OCI-M1 (cell line): ENCODE results near the gene DLGAP1.
"Not testable (repeated sequence)": the region's sequence is repeated elsewhere in the genome, so short reads cannot be mapped to it uniquely, and the experiment has no call there.

ENCODE experiments used
- DNase-seq: peaks from one replicate; lab custom pipeline; 2025; lab: John Stamatoyannopoulos, UW

The DLGAP1 gene

GRCh38 chr18:4385876-4386275 lies 69.2 kb downstream of the DLGAP1 start:
- DNase-seq, result no peak

- no peak for DNase-seq
These were observed 70.2 kb downstream of the DLGAP1 start for GRCh38 chr18:4384932-4385331.

GRCh38 chr18:4374564-4374963 lies 80.5 kb downstream of the DLGAP1 start:
- DNase-seq, result no peak

- DNase-seq, result no peak
These were observed 85.4 kb downstream of the DLGAP1 start for GRCh38 chr18:4369705-4370104.

- DNase-seq, result peak; percentile 3
These were observed 94.8 kb downstream of the DLGAP1 start for GRCh38 chr18:4360221-4360715.

- no peak for DNase-seq
These were observed 96.5 kb downstream of the DLGAP1 start for GRCh38 chr18:4358618-4359017.

- DNase-seq, result no peak
These were observed 97.5 kb downstream of the DLGAP1 start for GRCh38 chr18:4357579-4357978.

GRCh38 chr18:4356929-4357328 lies 98.2 kb downstream of the DLGAP1 start:
- DNase-seq, result no peak

- DNase-seq, result no peak
These were observed 101.2 kb downstream of the DLGAP1 start for GRCh38 chr18:4353853-4354418.

- DNase-seq, result no peak
These were observed 102.2 kb downstream of the DLGAP1 start for GRCh38 chr18:4352746-4353551.

- no peak for DNase-seq
These were observed 104.1 kb downstream of the DLGAP1 start for GRCh38 chr18:4351005-4351404.

GRCh38 chr18:4335386-4335785 lies 119.7 kb downstream of the DLGAP1 start:
- DNase-seq, result no peak

- DNase-seq, result no peak
These were observed 122.1 kb downstream of the DLGAP1 start for GRCh38 chr18:4333043-4333442.

- no peak for DNase-seq
These were observed 135.1 kb downstream of the DLGAP1 start for GRCh38 chr18:4319738-4320677.

GRCh38 chr18:4318311-4318710 lies 136.8 kb downstream of the DLGAP1 start:
- DNase-seq, result no peak

- DNase-seq, result not testable (repeated sequence)
These were observed 143.2 kb downstream of the DLGAP1 start for GRCh38 chr18:4311945-4312344.

GRCh38 chr18:4311136-4311535 lies 144.0 kb downstream of the DLGAP1 start:
- no peak for DNase-seq

GRCh38 chr18:4309227-4309626 lies 145.9 kb downstream of the DLGAP1 start:
- no peak for DNase-seq

- DNase-seq, result no peak
These were observed 146.5 kb downstream of the DLGAP1 start for GRCh38 chr18:4308576-4308975.

- no peak for DNase-seq
These were observed 155.7 kb downstream of the DLGAP1 start for GRCh38 chr18:4299395-4299794.

- no peak for DNase-seq
These were observed 161.8 kb downstream of the DLGAP1 start for GRCh38 chr18:4293337-4293736.

GRCh38 chr18:4292696-4293095 lies 162.4 kb downstream of the DLGAP1 start:
- DNase-seq, result no peak
